M059J (cell line): Measurements from ENCODE around the gene GPBAR1. TPM values are rescaled to one million over a fixed set of nuclear protein-coding genes. Genes with fewer than 3 reads are reported as not detected.
"Not testable (repeated sequence)": the region's sequence is repeated elsewhere in the genome, so short reads cannot be mapped to it uniquely, and the experiment has no call there.

Experiments used
- DNase-seq: peaks from one replicate; pipeline ENCODE4 v3.0.0-alpha.2; 2012; ENCODE audit warnings: low read depth
- total RNA-seq: library from RNA; depleted of rRNA; stranded (reverse); fragments of >200 nt; shearing (Covaris generic); gene quantifications from 2 replicates; pipeline ENCODE4 v1.2.3, GENCODE V29; 2014; rRNA removed

GPBAR1 gene
- total RNA-seq, 1 experiment from 2014 or later = 0.37 TPM

- DNase-seq = no peak
Observed at GRCh38 chr2:218310853-218311540, 50.2 kb downstream of the GPBAR1 start.

GRCh38 chr2:218311541-218312266, 50.9 kb downstream of the GPBAR1 start:
- DNase-seq = not testable (repeated sequence)

- no peak for DNase-seq
Observed at GRCh38 chr2:218312267-218312756, 51.5 kb downstream of the GPBAR1 start.

GRCh38 chr2:218313356-218313755, 52.5 kb downstream of the GPBAR1 start:
- no peak for DNase-seq

Other genes starting within 250 kb of the GPBAR1 start
- gene RUFY4, start 191.8 kb upstream of the GPBAR1 start, total RNA-seq = not detected in 2 replicates
- gene CXCR2, start 135.0 kb upstream of the GPBAR1 start, total RNA-seq = not detected in 2 replicates
- gene CXCR1, start 94.1 kb upstream of the GPBAR1 start, total RNA-seq = not detected in 2 replicates
- 359 and 456 TPM in 2 replicates for gene ARPC2, start 43.8 kb upstream of the GPBAR1 start, total RNA-seq
- gene AAMP, start 9.1 kb downstream of the GPBAR1 start, total RNA-seq = 108 and 153 TPM in 2 replicates
- gene PNKD, start 9.5 kb downstream of the GPBAR1 start, total RNA-seq = 55.2 and 59.2 TPM in 2 replicates
- 89.2 and 132 TPM in 2 replicates for gene TMBIM1, start 31.5 kb downstream of the GPBAR1 start, total RNA-seq
- gene CATIP, start 95.8 kb downstream of the GPBAR1 start, total RNA-seq = not detected in 2 replicates
- gene SLC11A1, start 121.3 kb downstream of the GPBAR1 start, total RNA-seq = 0.02 and 0.07 TPM in 2 replicates
- gene CTDSP1, start 138.9 kb downstream of the GPBAR1 start, total RNA-seq = 31.6 and 37.8 TPM in 2 replicates
- not detected in 2 replicates for gene VIL1, start 158.1 kb downstream of the GPBAR1 start, total RNA-seq